HG03135 (cell line): ENCODE data around the gene KANSL3.
"Not testable (repeated sequence)": the region's sequence is repeated elsewhere in the genome, so short reads cannot be mapped to it uniquely, and the experiment has no call there.

Experiments used
- ATAC-seq: cut with Tn5 transposase; IDR thresholded peaks from one replicate; pipeline ENCODE4 v1.9.1; 2021; ENCODE audit warnings: mild to moderate bottlenecking, moderate library complexity; ENCODE audit not compliant: unreplicated experiment

The KANSL3 gene

GRCh38 chr2:96638144-96639121 is at the start of gene KANSL3:
Gene KANSL3, minus strand, starts transcription at chr2:96638312. Its CDS starts 1,177 bp downstream, at chr2:96637135.
- peak; percentile 67 for ATAC-seq

- no peak for ATAC-seq
Measured at GRCh38 chr2:96687266-96687665, 49.2 kb upstream of the KANSL3 start.

GRCh38 chr2:96685577-96686459 is 47.7 kb upstream of the KANSL3 start:
- ATAC-seq: no peak

GRCh38 chr2:96684883-96685576 is 46.9 kb upstream of the KANSL3 start:
- no peak for ATAC-seq

- no peak for ATAC-seq
Measured at GRCh38 chr2:96683972-96684820, 46.1 kb upstream of the KANSL3 start.

- no peak for ATAC-seq
Measured at GRCh38 chr2:96683307-96683706, 45.2 kb upstream of the KANSL3 start.

- no peak for ATAC-seq
Measured at GRCh38 chr2:96681540-96681939, 43.4 kb upstream of the KANSL3 start.

GRCh38 chr2:96680561-96681141 is 42.5 kb upstream of the KANSL3 start:
- no peak for ATAC-seq

- no peak for ATAC-seq
Measured at GRCh38 chr2:96679848-96680247, 41.7 kb upstream of the KANSL3 start.

GRCh38 chr2:96669539-96670215 is 31.6 kb upstream of the KANSL3 start:
- no peak for ATAC-seq

GRCh38 chr2:96668771-96669170 is 30.7 kb upstream of the KANSL3 start:
- ATAC-seq: no peak

GRCh38 chr2:96665717-96666116 is 27.6 kb upstream of the KANSL3 start:
- not testable (repeated sequence) for ATAC-seq

GRCh38 chr2:96665083-96665569 is 27.0 kb upstream of the KANSL3 start:
- no peak for ATAC-seq

GRCh38 chr2:96664366-96664925 is 26.3 kb upstream of the KANSL3 start:
- ATAC-seq: no peak

GRCh38 chr2:96663829-96664228 is 25.7 kb upstream of the KANSL3 start:
- no peak for ATAC-seq

GRCh38 chr2:96663177-96663576 is 25.1 kb upstream of the KANSL3 start:
- no peak for ATAC-seq

GRCh38 chr2:96662360-96662759 is 24.2 kb upstream of the KANSL3 start:
- ATAC-seq: no peak

- ATAC-seq: no peak
Measured at GRCh38 chr2:96661324-96661723, 23.2 kb upstream of the KANSL3 start.

GRCh38 chr2:96656540-96656939 is 18.4 kb upstream of the KANSL3 start:
- ATAC-seq: no peak
